ENCODE measurements around the gene DENND6B.

The DENND6B gene

DNA sequence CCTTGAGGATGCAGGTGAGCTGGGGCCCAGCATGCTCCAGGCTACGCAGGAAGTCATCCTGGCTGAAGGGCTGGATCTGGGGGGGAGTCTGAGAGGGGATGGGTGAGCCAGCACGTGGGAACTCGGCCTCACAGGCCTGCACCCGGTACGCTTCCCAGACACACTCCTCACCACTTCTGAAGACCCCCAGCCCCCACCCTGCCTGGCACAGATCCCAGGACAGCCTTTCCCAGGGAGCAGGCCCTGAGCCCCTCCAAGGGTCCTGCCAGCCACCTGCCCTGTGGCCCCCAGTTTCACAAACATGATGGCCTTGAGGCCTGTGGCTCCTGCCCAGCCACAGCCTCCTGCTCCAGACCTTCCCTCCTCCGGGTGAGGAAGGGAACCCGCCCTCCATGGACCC lies 13.8 kb downstream of the DENND6B start:
- H3F3A ChIP-seq (ENCODE audit: insufficient read depth, low read length), result peaks cover 17% of the 10 kb centered on the region
- peaks cover 26% of the 10 kb centered on the region for H3K4me1 ChIP-seq (ENCODE audit: low read length)
- no peak for DNase-seq
- H3K79me2 ChIP-seq (ENCODE audit: low read length), result peaks cover 11% of the 10 kb centered on the region
- H4K20me1 ChIP-seq (ENCODE audit: insufficient read depth, low read length), result no peaks in the 10 kb centered on the region
- H2AFZ ChIP-seq (ENCODE audit: low read length), result no peak overlapping the region
- H3K9ac ChIP-seq (ENCODE audit: low read length), result no peak overlapping the region
- no peak overlapping the region for H3K4me3 ChIP-seq (ENCODE audit: low read length)
- H3K27me3 ChIP-seq (replicated peaks; ENCODE audit: insufficient read depth, low read length), result no peaks in the 10 kb centered on the region
- H3K9me2 ChIP-seq (replicated peaks; ENCODE audit: insufficient read depth, low read length), result no peaks in the 10 kb centered on the region
- TF ChIP-seq EZH2 (optimal IDR thresholded peaks at IDR 0.05; ENCODE audit: low read depth, low read length), result no peak
- TF ChIP-seq, protein P1, sequence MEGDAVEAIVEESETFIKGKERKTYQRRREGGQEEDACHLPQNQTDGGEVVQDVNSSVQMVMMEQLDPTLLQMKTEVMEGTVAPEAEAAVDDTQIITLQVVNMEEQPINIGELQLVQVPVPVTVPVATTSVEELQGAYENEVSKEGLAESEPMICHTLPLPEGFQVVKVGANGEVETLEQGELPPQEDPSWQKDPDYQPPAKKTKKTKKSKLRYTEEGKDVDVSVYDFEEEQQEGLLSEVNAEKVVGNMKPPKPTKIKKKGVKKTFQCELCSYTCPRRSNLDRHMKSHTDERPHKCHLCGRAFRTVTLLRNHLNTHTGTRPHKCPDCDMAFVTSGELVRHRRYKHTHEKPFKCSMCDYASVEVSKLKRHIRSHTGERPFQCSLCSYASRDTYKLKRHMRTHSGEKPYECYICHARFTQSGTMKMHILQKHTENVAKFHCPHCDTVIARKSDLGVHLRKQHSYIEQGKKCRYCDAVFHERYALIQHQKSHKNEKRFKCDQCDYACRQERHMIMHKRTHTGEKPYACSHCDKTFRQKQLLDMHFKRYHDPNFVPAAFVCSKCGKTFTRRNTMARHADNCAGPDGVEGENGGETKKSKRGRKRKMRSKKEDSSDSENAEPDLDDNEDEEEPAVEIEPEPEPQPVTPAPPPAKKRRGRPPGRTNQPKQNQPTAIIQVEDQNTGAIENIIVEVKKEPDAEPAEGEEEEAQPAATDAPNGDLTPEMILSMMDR (IDR thresholded peaks at IDR 0.05; ENCODE audit: low read length), result no peak
- TF ChIP-seq EZH2phosphoT487 (IDR thresholded peaks at IDR 0.05; ENCODE audit: low read length), result no peak
- H3K27ac ChIP-seq (ENCODE audit: low read length), result no peak overlapping the region
- H3K9me3 ChIP-seq (replicated peaks; ENCODE audit: insufficient read depth, low read length), result no peaks in the 10 kb centered on the region
- no peaks in the 10 kb centered on the region for H3K36me3 ChIP-seq (replicated peaks; ENCODE audit: insufficient read depth, low read length)
- H3K4me2 ChIP-seq (ENCODE audit: low read depth, low read length), result no peak overlapping the region

GRCh38 chr22:50312371-50312770 lies 14.4 kb downstream of the DENND6B start:
- Histone ChIP-seq H3K4me3 (ENCODE audit: low read length) (no peak overlapping the region), H3K27me3 (replicated peaks; ENCODE audit: insufficient read depth, low read length) (no peaks in the 10 kb centered on the region), H3K9me2 (replicated peaks; ENCODE audit: insufficient read depth, low read length) (no peaks in the 10 kb centered on the region), H3K79me2 (ENCODE audit: low read length) (peaks cover 11% of the 10 kb centered on the region), H3K9ac (ENCODE audit: low read length) (no peak overlapping the region), H2AFZ (ENCODE audit: low read length) (no peak overlapping the region), H3K4me1 (ENCODE audit: low read length) (peaks cover 29% of the 10 kb centered on the region), H3K27ac (ENCODE audit: low read length) (no peak overlapping the region), H4K20me1 (ENCODE audit: insufficient read depth, low read length) (no peaks in the 10 kb centered on the region), H3F3A (ENCODE audit: insufficient read depth, low read length) (peaks cover 19% of the 10 kb centered on the region), H3K9me3 (replicated peaks; ENCODE audit: insufficient read depth, low read length) (no peaks in the 10 kb centered on the region), H3K36me3 (replicated peaks; ENCODE audit: insufficient read depth, low read length) (no peaks in the 10 kb centered on the region), H3K4me2 (ENCODE audit: low read depth, low read length) (no peak overlapping the region)
- DNase-seq, result no peak
- TF ChIP-seq EZH2 (optimal IDR thresholded peaks at IDR 0.05; ENCODE audit: low read depth, low read length), result no peak
- no peak for TF ChIP-seq EZH2phosphoT487 (IDR thresholded peaks at IDR 0.05; ENCODE audit: low read length)
- TF ChIP-seq, protein P1 (IDR thresholded peaks at IDR 0.05; ENCODE audit: low read length), result no peak

DNA sequence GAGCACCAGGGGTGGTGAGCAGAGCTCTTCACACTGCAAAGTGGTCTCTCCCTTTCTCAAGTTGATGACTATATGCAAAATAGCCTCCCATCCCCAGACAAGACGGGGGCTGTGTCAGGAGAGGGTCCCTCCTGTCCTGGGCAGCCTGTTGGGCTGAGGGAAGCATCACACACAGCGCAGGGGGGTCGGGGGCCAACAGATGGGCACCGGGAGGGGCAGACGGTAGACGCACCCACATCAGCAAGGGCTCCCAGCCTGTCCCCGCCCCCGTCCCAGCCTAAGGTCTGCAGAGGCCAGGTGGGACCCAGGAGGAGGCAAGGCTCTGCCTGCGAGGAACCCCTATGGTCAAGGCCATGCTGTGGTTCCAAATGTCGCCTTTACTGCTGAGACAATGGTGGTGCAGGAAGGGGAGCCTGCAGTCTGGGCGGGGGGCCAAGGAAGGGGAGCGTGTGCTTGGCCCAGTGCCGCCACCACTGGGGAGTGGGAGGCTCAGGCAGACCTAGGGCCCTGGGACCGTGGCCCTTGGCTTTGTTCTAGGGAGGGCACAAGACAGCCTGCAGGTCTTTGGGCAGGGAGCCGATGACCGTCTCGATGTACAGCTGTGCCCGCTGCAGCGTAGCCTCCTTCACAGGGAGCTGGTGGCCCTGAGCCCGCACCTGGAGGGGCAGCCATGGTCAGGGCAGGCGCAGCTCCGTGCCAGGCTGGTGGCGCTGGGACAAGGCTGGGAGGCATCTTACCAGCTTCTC lies 15.0 kb downstream of the DENND6B start:
- TF ChIP-seq, protein P1 (IDR thresholded peaks at IDR 0.05; ENCODE audit: low read length), result no peak
- H3K9ac ChIP-seq (ENCODE audit: low read length), result no peak overlapping the region
- DNase-seq, result no peak
- no peaks in the 10 kb centered on the region for H3K9me2 ChIP-seq (replicated peaks; ENCODE audit: insufficient read depth, low read length)
- no peak overlapping the region for H3K27ac ChIP-seq (ENCODE audit: low read length)
- H3K9me3 ChIP-seq (replicated peaks; ENCODE audit: insufficient read depth, low read length), result no peaks in the 10 kb centered on the region
- peaks cover 14% of the 10 kb centered on the region for H3K79me2 ChIP-seq (ENCODE audit: low read length)
- no peak overlapping the region for H3K4me2 ChIP-seq (ENCODE audit: low read depth, low read length)
- H2AFZ ChIP-seq (ENCODE audit: low read length), result no peak overlapping the region
- peaks cover 19% of the 10 kb centered on the region for H3F3A ChIP-seq (ENCODE audit: insufficient read depth, low read length)
- no peaks in the 10 kb centered on the region for H4K20me1 ChIP-seq (ENCODE audit: insufficient read depth, low read length)
- H3K4me1 ChIP-seq (ENCODE audit: low read length), result peaks cover 29% of the 10 kb centered on the region
- H3K27me3 ChIP-seq (replicated peaks; ENCODE audit: insufficient read depth, low read length), result no peaks in the 10 kb centered on the region
- H3K36me3 ChIP-seq (replicated peaks; ENCODE audit: insufficient read depth, low read length), result no peaks in the 10 kb centered on the region
- H3K4me3 ChIP-seq (ENCODE audit: low read length), result no peak overlapping the region

All from MM.1S (cell line).